Measurements from ENCODE around the gene CDK18. TPM values are rescaled to one million over a fixed set of nuclear protein-coding genes. Genes with fewer than 3 reads are reported as not detected.

CDK18 gene
- total RNA-seq, 4 donors from 2014 or later = 13.6 to 22.4 (median 16.9) TPM

DNA sequence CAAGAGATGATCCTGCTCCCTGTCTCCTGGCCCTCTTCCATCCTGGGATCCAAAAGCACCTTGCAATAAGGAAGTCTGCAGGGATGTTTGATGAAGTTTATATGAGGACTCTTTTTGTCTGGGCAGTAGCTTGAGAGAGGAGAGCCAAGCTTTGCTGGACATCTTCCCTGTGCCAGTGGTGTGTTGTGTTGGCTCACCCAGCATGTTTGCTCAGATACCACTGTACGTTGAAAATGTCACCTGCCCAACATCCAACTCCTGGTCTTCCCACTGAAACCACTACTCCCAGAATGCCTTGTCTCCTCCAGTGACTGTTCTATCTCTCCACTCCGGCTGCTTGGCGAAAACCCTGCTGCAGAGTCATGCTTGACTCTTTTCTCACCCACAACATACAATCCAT lies 12.8 kb downstream of the CDK18 start:
- H3K4me1 ChIP-seq = peaks cover 0 to 24% of the 10 kb centered on the region in 2 donors
- TF ChIP-seq POLR2A (IDR thresholded peaks at IDR 0.05) (no peak), CTCF (IDR thresholded peaks at IDR 0.05) (no peak)
- H3K36me3 ChIP-seq = no peaks in the 10 kb centered on the region
- no peaks in the 10 kb centered on the region for H3K27me3 ChIP-seq
- WGBS, 2 donors = 88 to 90% methylated on average over 3 of the region's 3 CpGs
- no peak overlapping the region for H3K4me3 ChIP-seq (replicated peaks in 1 of 3)
- intact Hi-C loops (cut with DNase I) = no loop called here
- no peaks in the 10 kb centered on the region for H3K9me3 ChIP-seq
- no peak overlapping the region for H3K27ac ChIP-seq
- no peak for DNase-seq

GRCh38 chr1:205517763-205518162 lies 13.3 kb downstream of the CDK18 start:
- 83 to 90% methylated on average over 5 of the region's 5 CpGs for WGBS, 2 donors
- Histone ChIP-seq H3K36me3 (no peaks in the 10 kb centered on the region), H3K4me1 (peaks cover 0 to 20% of the 10 kb centered on the region in 2 donors), H3K4me3 (replicated peaks in 1 of 3) (no peak overlapping the region), H3K9me3 (no peaks in the 10 kb centered on the region), H3K27ac (no peak overlapping the region), H3K27me3 (no peaks in the 10 kb centered on the region)
- DNase-seq = no peak
- TF ChIP-seq POLR2A (IDR thresholded peaks at IDR 0.05) (no peak), CTCF (IDR thresholded peaks at IDR 0.05) (no peak)
- intact Hi-C loops (cut with DNase I) = no loop called here

GRCh38 chr1:205518661-205519540 lies 14.4 kb downstream of the CDK18 start:
- no peaks in the 10 kb centered on the region for H3K9me3 ChIP-seq
- no peaks in the 10 kb centered on the region for H3K27me3 ChIP-seq
- H3K4me1 ChIP-seq = peaks cover 0 to 18% of the 10 kb centered on the region in 2 donors
- no peak overlapping the region for H3K27ac ChIP-seq
- no peak overlapping the region for H3K4me3 ChIP-seq (replicated peaks in 1 of 3)
- 61 to 80% methylated on average over 7 to 8 of the region's 8 CpGs for WGBS, 2 donors
- TF ChIP-seq CTCF (IDR thresholded peaks at IDR 0.05) (no peak), POLR2A (IDR thresholded peaks at IDR 0.05) (no peak)
- peak; percentile 17 to 23 for DNase-seq
- intact Hi-C loops (cut with DNase I) = no loop called here
- H3K36me3 ChIP-seq = no peaks in the 10 kb centered on the region

DNA sequence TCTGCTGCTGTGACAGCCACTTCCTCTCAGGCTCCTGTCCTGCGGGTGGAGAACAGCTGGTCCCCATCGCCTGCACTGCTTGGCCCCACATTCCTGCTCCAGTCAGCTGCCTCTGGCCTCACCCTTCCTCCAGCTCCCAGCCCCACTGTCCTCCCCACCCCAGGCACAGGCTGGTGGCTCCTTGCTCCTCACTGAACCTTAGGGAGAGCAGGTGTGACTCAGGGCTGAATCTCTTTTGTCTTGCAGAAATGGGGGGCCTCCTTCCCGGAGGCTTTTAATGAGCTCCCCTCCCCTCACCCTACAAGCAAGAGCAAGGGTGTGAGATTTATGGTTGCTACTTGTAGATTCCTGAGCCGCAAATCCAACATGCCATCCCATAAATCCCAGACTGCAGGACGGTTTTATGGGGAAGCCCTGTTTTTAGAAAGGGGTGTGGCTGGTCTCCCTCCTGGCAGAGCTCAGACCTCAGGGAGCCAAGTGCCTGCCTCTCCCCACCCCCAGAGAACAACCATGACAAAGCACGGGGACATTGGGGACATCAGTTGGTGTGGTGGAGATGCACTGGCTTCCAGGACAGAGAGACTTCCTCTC lies 15.2 kb downstream of the CDK18 start:
- 42 to 59% methylated on average over 5 to 6 of the region's 6 CpGs for WGBS, 2 donors
- H3K4me3 ChIP-seq (replicated peaks in 1 of 3) = no peak overlapping the region
- no peaks in the 10 kb centered on the region for H3K9me3 ChIP-seq
- no peaks in the 10 kb centered on the region for H3K36me3 ChIP-seq
- TF ChIP-seq POLR2A (IDR thresholded peaks at IDR 0.05) (no peak), CTCF (IDR thresholded peaks at IDR 0.05) (no peak)
- H3K27ac ChIP-seq = no peak overlapping the region
- H3K27me3 ChIP-seq = no peaks in the 10 kb centered on the region
- intact Hi-C loops (cut with DNase I) = no loop called here
- DNase-seq = no peak
- peaks cover 0 to 16% of the 10 kb centered on the region in 2 donors for H3K4me1 ChIP-seq

DNA sequence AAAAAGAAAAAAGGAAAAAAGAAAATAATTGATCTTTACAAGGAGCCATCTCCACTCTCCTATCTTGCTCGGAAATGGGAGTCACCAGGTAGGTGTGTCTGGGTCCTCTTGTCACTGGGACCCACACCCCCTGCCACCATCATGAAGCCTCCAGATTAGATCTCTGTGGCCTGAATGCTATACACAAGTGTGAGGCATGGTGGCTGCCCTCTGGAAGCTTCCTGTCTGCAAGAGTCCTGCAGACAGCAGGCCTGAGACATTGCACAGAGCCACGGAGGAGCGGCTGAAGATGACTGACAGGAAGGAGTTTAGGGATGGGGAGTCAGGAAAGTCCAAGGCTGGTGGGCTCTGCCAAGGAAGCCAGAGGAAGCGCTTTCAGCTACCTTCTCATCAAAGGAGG lies 16.2 kb downstream of the CDK18 start:
- WGBS, 2 donors = 91 to 96% methylated on average over 4 of the region's 4 CpGs
- no peak for DNase-seq
- H3K9me3 ChIP-seq = no peaks in the 10 kb centered on the region
- H3K36me3 ChIP-seq = no peaks in the 10 kb centered on the region
- no peak overlapping the region for H3K4me3 ChIP-seq (replicated peaks in 1 of 3)
- TF ChIP-seq CTCF (IDR thresholded peaks at IDR 0.05) = no peak
- no peaks in the 10 kb centered on the region for H3K27me3 ChIP-seq
- H3K27ac ChIP-seq = no peak overlapping the region
- H3K4me1 ChIP-seq = peaks cover 0 to 10% of the 10 kb centered on the region in 2 donors
- intact Hi-C loops (cut with DNase I) = no loop called here

All from thyroid gland (tissue), 4 donors.